HCT116 (cell line): ENCODE data around the gene LYVE1. TPM values are rescaled to one million over a fixed set of nuclear protein-coding genes. Genes with fewer than 3 reads are reported as not detected.

Experiments used
- ATAC-seq: fragments of 200-7000 bp; cut with Tn5 transposase; 2 replicates; pipeline ENCODE4 v1.9.1; 2020; ENCODE audit warnings: mild to moderate bottlenecking, moderate library complexity
- BruUV-seq: library from RNA; stranded (reverse); fragments of 400-500 nt; replicated peaks from 2 replicates; lab custom pipeline; 2021; lab: Mats Ljungman, UMichigan
- CTCF ChIA-PET: fragments of 300-600 bp; sonication (Branson Sonifier 250); formaldehyde crosslinking; loops from one replicate; lab custom pipeline; 2021; ENCODE audit warnings: antibody characterized with exemption; lab: Charles Lee
- POLR2A ChIA-PET: fragments of 300-600, 350-600 bp; sonication (Branson Sonifier 250); formaldehyde crosslinking; loops from one replicate; lab custom pipeline; 2021; ENCODE audit warnings: antibody characterized with exemption; lab: Charles Lee
- RAD21 ChIA-PET, 2 experiments: fragments of 300-600 bp; sonication (Branson Sonifier 250); formaldehyde crosslinking; loops; one replicate each; lab custom pipeline; 2023; ENCODE audit warnings: low total read pairs in 2 of 2; ENCODE audit not compliant: uncharacterized antibody in 2 of 2, unreplicated experiment in 2 of 2, low non-redundant PET in 1 of 2; lab: Charles Lee
- DNase-seq: peaks from one replicate; pipeline ENCODE4 v3.0.0-alpha.2; 2010; ENCODE audit warnings: low read depth, low spot score
- H2AFZ ChIP-seq: fragments of 200-600 bp; shearing (Covaris generic), sonication (generic); 2 replicates; pipeline ENCODE4 v1.6.1; 2017; ENCODE audit warnings: low read depth, mixed run types, mixed read lengths, antibody characterized with exemption, low read length; ENCODE audit not compliant: poor library complexity, severe bottlenecking
- H3K27ac ChIP-seq: 2 replicates; pipeline ENCODE4 v1.5.1; 2012; ENCODE audit warnings: low read depth, low read length
- H3K27me3 ChIP-seq: fragments of 200-600 bp; sonication (generic); 2 replicates; pipeline ENCODE4 v1.6.1; 2016; ENCODE audit warnings: mixed run types, low read length, mixed read lengths; ENCODE audit not compliant: insufficient read depth
- H3K36me3 ChIP-seq, 2 experiments: fragments of 200-500 bp in 1 of 2; fragments of 200-600 bp in 1 of 2; sonication (Bioruptor generic) in 1 of 2; sonication (generic) in 1 of 2; 2 replicates each; pipeline versions ENCODE4 v1.5.1 to v1.6.1; 2014 to 2016; ENCODE audit warnings: low read length in 2 of 2, inconsistent platforms in 1 of 2, mixed read lengths in 1 of 2, mixed run types in 1 of 2; ENCODE audit not compliant: insufficient read depth in 2 of 2, control insufficient read depth in 1 of 2
- H3K4me1 ChIP-seq, 2 experiments: fragments of 200-600 bp in 1 of 2; sonication (generic) in 1 of 2; 2 replicates each; pipeline versions ENCODE4 v1.5.1 to v1.6.1; 2012 to 2017; ENCODE audit warnings: low read length in 2 of 2, inconsistent platforms in 1 of 2, mild to moderate bottlenecking in 1 of 2, mixed read lengths in 1 of 2, mixed run types in 1 of 2, moderate library complexity in 1 of 2; ENCODE audit not compliant: insufficient read depth in 2 of 2, control insufficient read depth in 1 of 2
- H3K4me2 ChIP-seq: fragments of 200-600 bp; sonication (generic); 2 replicates; pipeline ENCODE4 v1.6.1; 2017; ENCODE audit warnings: mixed run types, low read length, mixed read lengths
- H3K4me3 ChIP-seq, 2 experiments: fragments of 200-600 bp in 1 of 2; sonication (generic) in 1 of 2; replicated peaks in 1 of 2; 2 replicates each; pipeline ENCODE4 v1.5.1; 2011 to 2016; ENCODE audit warnings: low read length in 2 of 2, control low read depth in 1 of 2, low read depth in 1 of 2, mild to moderate bottlenecking in 1 of 2, mixed read lengths in 1 of 2, mixed run types in 1 of 2
- H3K79me2 ChIP-seq: fragments of 200-600 bp; sonication (generic); 2 replicates; pipeline ENCODE4 v1.6.1; 2017; ENCODE audit warnings: mild to moderate bottlenecking, mixed run types, low read length, moderate library complexity, mixed read lengths; ENCODE audit not compliant: insufficient read depth
- H3K9ac ChIP-seq: fragments of 200-600 bp; sonication (generic); 2 replicates; pipeline ENCODE4 v1.6.1; 2016; ENCODE audit warnings: low read length, mixed read lengths
- H3K9me2 ChIP-seq: fragments of 200-600 bp; sonication (generic), shearing (Covaris generic); 2 replicates; pipeline ENCODE4 v1.6.1; 2017; ENCODE audit warnings: mixed run types, mild to moderate bottlenecking, moderate library complexity; ENCODE audit not compliant: insufficient read depth
- H3K9me3 ChIP-seq, 2 experiments: fragments of 200-500 bp in 1 of 2; fragments of 200-600 bp in 1 of 2; sonication (Bioruptor generic) in 1 of 2; sonication (generic) in 1 of 2; 2 replicates each; pipeline ENCODE4 v1.6.1; 2014 to 2017; ENCODE audit warnings: low read length in 2 of 2, mixed read lengths in 2 of 2, inconsistent platforms in 1 of 2, low read depth in 1 of 2, mild to moderate bottlenecking in 1 of 2, mixed run types in 1 of 2, moderate library complexity in 1 of 2; ENCODE audit not compliant: control insufficient read depth in 1 of 2, insufficient read depth in 1 of 2
- H4K20me1 ChIP-seq: fragments of 200-600 bp; sonication (generic), shearing (Covaris generic); 2 replicates; pipeline ENCODE4 v1.6.1; 2017; ENCODE audit warnings: mixed run types, mild to moderate bottlenecking, moderate library complexity; ENCODE audit not compliant: insufficient read depth
- CEBPB ChIP-seq: IDR thresholded peaks from 2 replicates; pipeline ENCODE4 v1.6.1; 2012; ENCODE audit warnings: low read depth
- JUND ChIP-seq: IDR thresholded peaks from 2 replicates; pipeline ENCODE4 v1.6.1; 2012
- POLR2A ChIP-seq: IDR thresholded peaks from 2 replicates; pipeline ENCODE4 v1.7.0; 2011; ENCODE audit warnings: borderline replicate concordance; ENCODE audit not compliant: insufficient read depth, insufficient read length; ENCODE audit errors: extremely low read depth
- RAD21 ChIP-seq: IDR thresholded peaks from 2 replicates; pipeline ENCODE4 v1.6.1; 2012; ENCODE audit warnings: low read depth, mild to moderate bottlenecking
- SIN3A ChIP-seq: IDR thresholded peaks from 2 replicates; pipeline ENCODE4 v1.6.1; 2012; ENCODE audit warnings: low read depth
- SRF ChIP-seq: IDR thresholded peaks from 2 replicates; pipeline ENCODE4 v1.6.1; 2012; ENCODE audit warnings: low read depth
- ZFX ChIP-seq: fragments of 450-650 bp; IDR thresholded peaks from 2 replicates; pipeline ENCODE4 v1.6.1; 2017
- intact Hi-C: fragments of 100-400 bp; cut with micrococcal nuclease; formaldehyde crosslinking; loops from 2 replicates; pipeline ENCODE4 v1.10.0; 2022
- total RNA-seq: library from RNA; stranded (reverse); gene quantifications from one replicate; pipeline ENCODE4 v1.2.1, GENCODE V29; 2021; ENCODE audit not compliant: unreplicated experiment
- TF ChIP-seq, protein P1 (sequence below), 3 experiments: fragments of 200-600 bp in 1 of 3; sonication (generic) in 1 of 3; IDR thresholded peaks in 2 of 3; conservative IDR thresholded peaks in 1 of 3; 2 replicates each; pipeline ENCODE4 v1.5.1; 2012 to 2017; ENCODE audit warnings: low read depth in 2 of 3, low read length in 2 of 3, antibody characterized with exemption in 1 of 3, borderline replicate concordance in 1 of 3, control low read depth in 1 of 3, mild to moderate bottlenecking in 1 of 3, mixed read lengths in 1 of 3, mixed run types in 1 of 3, moderate library complexity in 1 of 3; ENCODE audit not compliant: insufficient read depth in 1 of 3
- TF ChIP-seq, protein P2 (sequence below): IDR thresholded peaks from 2 replicates; pipeline ENCODE4 v1.6.1; 2011; ENCODE audit warnings: mild to moderate bottlenecking, low read length, moderate library complexity; ENCODE audit not compliant: insufficient replicate concordance; ENCODE audit errors: extremely low read depth
- TF ChIP-seq, protein P3 (sequence below): IDR thresholded peaks from 2 replicates; pipeline ENCODE4 v1.6.1; 2012

The LYVE1 gene
- total RNA-seq, 1 experiment from 2014 or later = 0.34 TPM

DNA sequence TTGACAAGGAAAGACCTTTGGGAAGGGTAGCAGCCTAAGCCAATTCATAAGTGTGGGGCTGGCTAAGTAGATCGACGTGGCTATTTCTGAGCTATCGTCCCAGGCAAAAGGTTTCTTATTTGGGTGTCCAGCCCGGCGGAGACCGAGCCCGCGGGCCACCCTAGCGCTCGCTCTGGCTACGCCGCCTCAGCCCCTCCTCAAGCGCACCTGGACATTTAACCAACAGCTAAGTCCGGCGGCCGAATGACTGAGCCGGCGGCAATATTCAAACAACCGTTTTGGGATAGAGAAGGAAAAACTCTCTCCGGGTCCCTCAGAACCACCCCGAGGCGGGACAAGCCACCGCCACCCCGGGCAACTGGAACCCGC, 27.9 kb downstream of the LYVE1 start:
- Histone ChIP-seq H3K9ac (peak overlapping the region; percentile 84), H3K4me1 (peaks cover 40 to 59% of the 10 kb centered on the region in 2 experiments), H3K27ac (peak overlapping the region; percentile 94), H3K4me3 (peak overlapping the region; percentile 76 to 83), H3K36me3 (no peaks in the 10 kb centered on the region), H3K79me2 (peaks cover 54% of the 10 kb centered on the region), H2AFZ (no peak overlapping the region), H3K9me2 (no peaks in the 10 kb centered on the region), H3K27me3 (no peaks in the 10 kb centered on the region), H4K20me1 (no peaks in the 10 kb centered on the region), H3K9me3 (no peaks in the 10 kb centered on the region), H3K4me2 (peak overlapping the region; percentile 90)
- ChIA-PET CTCF (interaction anchor here (0.7 to 2.5 kb wide), 20 partner anchors 9 to 194 kb away, joined by 3 to 25 read pairs (median 4); no protein-coding TSS in a partner anchor), POLR2A (interaction anchor here (1.0 to 1.9 kb wide), 11 partner anchors 9 to 134 kb away, joined by 3 to 15 read pairs (median 5); partner anchors contain the start of gene AMPD3), RAD21 (interaction anchor here (0.6 to 1.5 kb wide), 6 partner anchors 84 to 195 kb away, joined by 3 to 5 read pairs (median 3); partner anchors contain the start of gene AMPD3 (in 1 of the 2))
- no peak for DNase-seq
- intact Hi-C loops = loop anchor here (5.0 kb wide), 1 partner anchor 112 kb away; no protein-coding TSS in a partner anchor
- TF ChIP-seq CEBPB (no peak), SIN3A (no peak), RAD21 (no peak), JUND (no peak), POLR2A (no peak), SRF (no peak), ZFX (no peak)
- TF ChIP-seq, protein P1, sequence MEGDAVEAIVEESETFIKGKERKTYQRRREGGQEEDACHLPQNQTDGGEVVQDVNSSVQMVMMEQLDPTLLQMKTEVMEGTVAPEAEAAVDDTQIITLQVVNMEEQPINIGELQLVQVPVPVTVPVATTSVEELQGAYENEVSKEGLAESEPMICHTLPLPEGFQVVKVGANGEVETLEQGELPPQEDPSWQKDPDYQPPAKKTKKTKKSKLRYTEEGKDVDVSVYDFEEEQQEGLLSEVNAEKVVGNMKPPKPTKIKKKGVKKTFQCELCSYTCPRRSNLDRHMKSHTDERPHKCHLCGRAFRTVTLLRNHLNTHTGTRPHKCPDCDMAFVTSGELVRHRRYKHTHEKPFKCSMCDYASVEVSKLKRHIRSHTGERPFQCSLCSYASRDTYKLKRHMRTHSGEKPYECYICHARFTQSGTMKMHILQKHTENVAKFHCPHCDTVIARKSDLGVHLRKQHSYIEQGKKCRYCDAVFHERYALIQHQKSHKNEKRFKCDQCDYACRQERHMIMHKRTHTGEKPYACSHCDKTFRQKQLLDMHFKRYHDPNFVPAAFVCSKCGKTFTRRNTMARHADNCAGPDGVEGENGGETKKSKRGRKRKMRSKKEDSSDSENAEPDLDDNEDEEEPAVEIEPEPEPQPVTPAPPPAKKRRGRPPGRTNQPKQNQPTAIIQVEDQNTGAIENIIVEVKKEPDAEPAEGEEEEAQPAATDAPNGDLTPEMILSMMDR (IDR thresholded peaks at IDR 0.05 in 2 of 3, conservative IDR thresholded peaks at IDR 0.05 in 1 of 3; ENCODE audit: borderline replicate concordance in 1 of 3, insufficient read depth in 1 of 3, low read depth in 2 of 3, low read length in 2 of 3) = no peak
- TF ChIP-seq, protein P2, sequence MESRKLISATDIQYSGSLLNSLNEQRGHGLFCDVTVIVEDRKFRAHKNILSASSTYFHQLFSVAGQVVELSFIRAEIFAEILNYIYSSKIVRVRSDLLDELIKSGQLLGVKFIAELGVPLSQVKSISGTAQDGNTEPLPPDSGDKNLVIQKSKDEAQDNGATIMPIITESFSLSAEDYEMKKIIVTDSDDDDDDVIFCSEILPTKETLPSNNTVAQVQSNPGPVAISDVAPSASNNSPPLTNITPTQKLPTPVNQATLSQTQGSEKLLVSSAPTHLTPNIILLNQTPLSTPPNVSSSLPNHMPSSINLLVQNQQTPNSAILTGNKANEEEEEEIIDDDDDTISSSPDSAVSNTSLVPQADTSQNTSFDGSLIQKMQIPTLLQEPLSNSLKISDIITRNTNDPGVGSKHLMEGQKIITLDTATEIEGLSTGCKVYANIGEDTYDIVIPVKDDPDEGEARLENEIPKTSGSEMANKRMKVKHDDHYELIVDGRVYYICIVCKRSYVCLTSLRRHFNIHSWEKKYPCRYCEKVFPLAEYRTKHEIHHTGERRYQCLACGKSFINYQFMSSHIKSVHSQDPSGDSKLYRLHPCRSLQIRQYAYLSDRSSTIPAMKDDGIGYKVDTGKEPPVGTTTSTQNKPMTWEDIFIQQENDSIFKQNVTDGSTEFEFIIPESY = no peak
- TF ChIP-seq, protein P3, sequence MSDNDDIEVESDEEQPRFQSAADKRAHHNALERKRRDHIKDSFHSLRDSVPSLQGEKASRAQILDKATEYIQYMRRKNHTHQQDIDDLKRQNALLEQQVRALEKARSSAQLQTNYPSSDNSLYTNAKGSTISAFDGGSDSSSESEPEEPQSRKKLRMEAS = no peak
- TF ChIP-seq, all 23 proteins: peak for 0
- BruUV-seq = no TSS peak
- peak; percentile 44 for ATAC-seq
